Measurements from ENCODE around the gene IFNA21. TPM values are rescaled to one million over a fixed set of nuclear protein-coding genes. Genes with fewer than 3 reads are reported as not detected.
"Not testable (repeated sequence)": the region's sequence is repeated elsewhere in the genome, so short reads cannot be mapped to it uniquely, and the experiment has no call there.

Gene IFNA21
- polyA plus RNA-seq, 4 donors: not detected

DNA sequence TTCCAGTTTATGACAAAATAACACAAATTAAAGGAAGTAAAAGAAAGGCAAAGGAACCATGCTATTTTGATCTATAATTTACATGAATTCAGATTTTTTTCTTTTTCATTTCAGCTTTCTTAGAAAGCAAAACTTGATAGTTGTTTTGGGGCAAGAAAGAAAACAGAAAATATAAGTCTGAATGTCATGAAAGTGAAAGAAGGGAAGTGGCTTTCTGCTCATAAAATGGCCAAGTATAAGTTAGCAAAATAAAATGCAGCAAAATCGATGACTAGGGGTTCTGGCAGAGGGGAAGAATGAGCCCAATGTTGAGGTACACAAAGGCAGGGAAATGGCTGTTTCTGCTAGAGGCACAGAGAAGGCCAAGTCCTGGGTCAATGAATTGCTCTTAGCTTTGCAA, 21.9 kb downstream of the IFNA21 start:
- no peak for DNase-seq (ENCODE audit: low read depth in 4 of 4, low spot score in 3 of 4)

DNA sequence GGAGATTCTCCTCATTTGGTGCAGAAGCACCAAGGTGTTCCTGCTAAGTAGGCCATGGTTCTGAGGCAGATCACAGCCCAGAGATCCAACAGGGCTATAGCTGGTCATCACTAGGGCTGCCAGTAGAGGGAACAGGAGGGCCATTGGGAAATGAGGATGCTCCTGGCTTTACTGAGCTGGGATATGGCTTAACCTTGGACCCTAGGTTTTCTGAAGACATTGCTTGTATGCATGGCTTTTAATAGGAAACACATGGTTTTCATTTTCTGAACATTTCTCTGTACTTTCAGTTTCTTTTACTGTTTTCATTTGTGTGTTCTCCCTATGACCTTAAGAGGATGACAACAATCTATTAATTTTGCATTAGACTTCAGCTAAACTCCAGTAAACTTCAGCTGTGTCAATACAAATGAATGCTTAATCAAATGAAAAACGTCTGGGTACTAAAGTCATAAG, 25.0 kb downstream of the IFNA21 start, which contains the start of gene IFNW1:
Gene IFNW1, minus strand, starts transcription at position 406 of the 456 bp plus-strand sequence. Its CDS starts 262 bp downstream, at position 144.
- DNase-seq (ENCODE audit: low read depth in 4 of 4, low spot score in 3 of 4): no peak

DNA sequence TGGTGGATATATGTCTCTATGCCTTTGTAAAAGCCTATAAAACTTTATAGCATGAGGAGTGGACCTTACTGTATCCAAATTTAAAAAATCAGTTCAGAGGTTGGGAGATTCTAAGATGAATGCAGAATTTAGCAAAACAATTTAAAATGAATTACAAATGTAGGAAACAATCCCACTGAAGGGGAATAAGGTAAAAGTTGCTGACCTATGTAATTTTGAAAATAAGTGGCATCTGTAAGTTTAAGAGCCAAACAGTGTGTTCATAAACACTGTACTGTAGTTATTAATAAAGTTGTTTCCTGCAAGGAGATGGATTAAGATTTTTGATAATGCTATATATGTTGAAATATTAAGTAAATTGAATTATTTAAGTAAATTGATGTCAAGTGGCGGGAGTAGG, 29.4 kb downstream of the IFNA21 start:
- DNase-seq (ENCODE audit: low read depth in 4 of 4, low spot score in 3 of 4): no peak

DNA sequence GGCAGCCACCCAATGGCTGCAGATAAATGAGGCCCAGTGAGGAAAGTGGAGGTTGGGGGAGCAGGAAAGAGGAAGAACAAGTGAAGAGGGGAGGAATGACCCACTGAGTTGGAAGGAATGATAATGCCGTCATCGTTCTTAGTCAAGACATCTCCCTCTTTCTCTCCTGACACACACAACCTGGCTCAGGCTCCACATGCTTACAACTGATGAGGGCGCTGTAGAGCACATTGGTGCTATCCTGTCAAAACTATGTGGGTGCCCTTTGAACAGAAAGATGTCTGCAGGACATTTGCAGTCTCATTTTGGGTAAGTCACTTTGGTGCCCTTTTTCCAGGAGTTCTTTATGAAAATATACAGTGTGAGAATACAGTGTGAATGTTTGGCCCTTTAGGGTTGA, 30.7 kb downstream of the IFNA21 start:
- DNase-seq (ENCODE audit: low read depth in 4 of 4, low spot score in 3 of 4): no peak

DNA sequence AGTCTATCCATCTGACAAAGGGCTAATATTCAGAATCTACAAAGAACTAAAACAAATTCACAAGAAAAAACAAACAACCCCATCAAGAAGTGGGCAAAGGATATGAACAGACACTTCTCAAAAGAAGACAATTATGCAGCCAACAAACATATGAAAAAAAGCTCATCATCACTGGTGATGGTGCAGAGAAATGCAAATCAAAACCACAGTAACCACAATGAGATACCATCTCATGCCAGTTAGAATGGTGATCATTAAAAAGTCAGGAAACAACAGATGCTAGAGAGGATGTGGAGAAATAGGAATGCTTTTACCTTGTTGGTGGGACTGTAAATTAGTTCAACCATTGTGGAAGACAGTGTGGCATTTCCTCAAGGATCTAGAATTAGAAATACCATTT, 38.3 kb downstream of the IFNA21 start:
- not testable (repeated sequence) for DNase-seq (ENCODE audit: low read depth in 4 of 4, low spot score in 3 of 4)

DNA sequence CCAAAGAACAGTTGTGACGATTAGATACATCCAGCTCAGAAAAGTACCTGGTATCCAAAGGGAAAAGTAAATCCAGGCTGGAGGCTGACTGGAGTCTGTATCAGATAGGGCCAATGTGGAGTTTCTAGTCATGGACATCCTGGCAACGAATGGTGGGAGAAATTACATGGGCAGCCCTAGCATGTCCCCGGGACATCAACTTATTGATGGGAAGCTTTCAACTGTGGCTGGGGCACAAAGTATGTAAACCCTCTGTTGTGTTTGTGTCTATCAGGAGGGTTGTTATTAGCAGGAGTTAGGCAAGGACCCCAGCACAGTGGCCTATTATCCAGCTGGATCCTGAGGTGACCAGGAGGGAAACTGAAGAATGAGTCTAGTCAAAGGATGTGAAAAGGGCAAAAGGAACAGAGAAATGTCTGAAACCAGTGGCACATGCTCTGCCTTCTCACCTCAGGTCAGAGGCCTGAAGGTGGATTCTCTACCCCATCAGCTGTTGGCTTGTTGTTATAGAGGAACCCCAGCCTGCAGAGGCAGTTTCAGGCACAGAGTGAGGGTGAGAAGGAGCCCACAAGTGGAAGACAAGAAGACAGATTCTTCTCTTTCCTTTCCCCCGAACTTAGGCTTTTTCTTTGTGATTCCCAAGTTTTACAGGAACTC, 44.7 kb downstream of the IFNA21 start:
- no peak for DNase-seq (ENCODE audit: low read depth in 4 of 4, low spot score in 3 of 4)

- DNase-seq (ENCODE audit: low read depth in 4 of 4, low spot score in 3 of 4): no peak
Observed at GRCh38 chr9:21121079-21121478, 45.4 kb downstream of the IFNA21 start.

- DNase-seq (ENCODE audit: low read depth in 4 of 4, low spot score in 3 of 4): no peak
Observed at GRCh38 chr9:21119093-21119770, 47.2 kb downstream of the IFNA21 start.

Other genes starting within 250 kb of the IFNA21 start
- 1 to 10 TPM; 2.8 to 3.7 (median 3.4) TPM for gene HACD4, start 135.0 kb downstream of the IFNA21 start, polyA plus RNA-seq (ENCODE audit: insufficient read length in 4 of 4)
- gene IFNB1, start 88.7 kb downstream of the IFNA21 start, polyA plus RNA-seq (ENCODE audit: insufficient read length in 4 of 4): not detected
- gene IFNW1, start 24.8 kb downstream of the IFNA21 start, polyA plus RNA-seq (ENCODE audit: insufficient read length in 4 of 4): not detected
- under 1 TPM in 1 of 4 donors, not detected in 3; 0.21 TPM for gene IFNA4, start 20.9 kb upstream of the IFNA21 start, polyA plus RNA-seq (ENCODE audit: insufficient read length in 4 of 4)
- gene IFNA7, start 35.5 kb upstream of the IFNA21 start, polyA plus RNA-seq (ENCODE audit: insufficient read length in 4 of 4): not detected
- not detected for gene IFNA10, start 40.5 kb upstream of the IFNA21 start, polyA plus RNA-seq (ENCODE audit: insufficient read length in 4 of 4)
- gene IFNA16, start 50.7 kb upstream of the IFNA21 start, polyA plus RNA-seq (ENCODE audit: insufficient read length in 4 of 4): not detected
- not detected for gene IFNA17, start 61.6 kb upstream of the IFNA21 start, polyA plus RNA-seq (ENCODE audit: insufficient read length in 4 of 4)
- gene IFNA14, start 73.3 kb upstream of the IFNA21 start, polyA plus RNA-seq (ENCODE audit: insufficient read length in 4 of 4): not detected
- not detected for gene IFNA5, start 138.7 kb upstream of the IFNA21 start, polyA plus RNA-seq (ENCODE audit: insufficient read length in 4 of 4)
- gene KLHL9, start 168.7 kb upstream of the IFNA21 start, polyA plus RNA-seq (ENCODE audit: insufficient read length in 4 of 4): 10 to 100 TPM; 46.5 to 59.0 (median 57.0) TPM
- gene IFNA6, start 184.2 kb upstream of the IFNA21 start, polyA plus RNA-seq (ENCODE audit: insufficient read length in 4 of 4): not detected
- not detected for gene IFNA13, start 201.4 kb upstream of the IFNA21 start, polyA plus RNA-seq (ENCODE audit: insufficient read length in 4 of 4)
- gene IFNA2, start 218.7 kb upstream of the IFNA21 start, polyA plus RNA-seq (ENCODE audit: insufficient read length in 4 of 4): not detected
- not detected for gene IFNA8, start 242.5 kb upstream of the IFNA21 start, polyA plus RNA-seq (ENCODE audit: insufficient read length in 4 of 4)